Endothelial cell of umbilical vein (primary cell): ENCODE data around the gene EYS. TPM values are rescaled to one million over a fixed set of nuclear protein-coding genes. Genes with fewer than 3 reads are reported as not detected.

Source experiments
- BruUV-seq: library from RNA; stranded (reverse); fragments of 400-500 nt; replicated peaks from 2 replicates; lab custom pipeline; 2021; lab: Mats Ljungman, UMichigan
- CTCF ChIA-PET: fragments of 300-600, 350-600 bp; sonication (Branson Sonifier 250); formaldehyde crosslinking; loops from one replicate; lab custom pipeline; 2021; ENCODE audit warnings: antibody characterized with exemption, inconsistent platforms; lab: Charles Lee
- POLR2A ChIA-PET: fragments of 300-600, 350-600 bp; sonication (Branson Sonifier 250); formaldehyde crosslinking; loops from one replicate; lab custom pipeline; 2021; ENCODE audit warnings: antibody characterized with exemption, inconsistent platforms; lab: Charles Lee
- DNase-seq: peaks from one replicate; pipeline ENCODE4 v3.0.0-alpha.2; 2011; ENCODE audit warnings: low read depth, low spot score
- FAIRE-seq: peaks from 2 replicates; lab custom pipeline; 2011; peaks lifted over from hg19 to GRCh38; lab: Jason Lieb, UNC
- H2AFZ ChIP-seq: 2 replicates; pipeline ENCODE4 v1.6.0; 2012; ENCODE audit warnings: low read depth, low read length, control low read depth, inconsistent platforms
- H3K27ac ChIP-seq: 2 replicates; pipeline ENCODE4 v1.5.1; 2011; ENCODE audit warnings: low read depth, mild to moderate bottlenecking, control low read depth, low read length, moderate library complexity; ENCODE audit not compliant: insufficient read depth
- H3K27me3 ChIP-seq, 2 experiments: 2 replicates each; pipeline versions ENCODE4 v1.6.0 to v1.6.1; 2011; ENCODE audit warnings: low read length in 2 of 2, mixed read lengths in 1 of 2; ENCODE audit not compliant: control insufficient read depth in 2 of 2, insufficient read depth in 2 of 2
- H3K36me3 ChIP-seq, 2 experiments: 2 replicates in 1 of 2; 3 replicates in 1 of 2; pipeline ENCODE4 v1.5.1; 2011; ENCODE audit warnings: low read length in 2 of 2, mild to moderate bottlenecking in 1 of 2, moderate library complexity in 1 of 2; ENCODE audit not compliant: control insufficient read depth in 2 of 2, insufficient read depth in 2 of 2; ENCODE audit errors: extremely low read depth in 1 of 2
- H3K4me1 ChIP-seq: 3 replicates; pipeline ENCODE4 v1.5.1; 2011; ENCODE audit warnings: mild to moderate bottlenecking, low read length; ENCODE audit not compliant: control insufficient read depth, insufficient read depth; ENCODE audit errors: extremely low read depth
- H3K4me2 ChIP-seq: 2 replicates; pipeline ENCODE4 v1.6.1; 2011; ENCODE audit warnings: low read length, control low read depth, mixed read lengths; ENCODE audit not compliant: insufficient read depth
- H3K4me3 ChIP-seq, 3 experiments: fragments of 200-600 bp in 1 of 3; sonication (generic), shearing (Covaris generic) in 1 of 3; replicated peaks in 1 of 3; 2 replicates each; pipeline ENCODE4 v1.5.1; 2011 to 2016; ENCODE audit warnings: control low read depth in 3 of 3, low read length in 3 of 3, mild to moderate bottlenecking in 2 of 3, inconsistent platforms in 1 of 3, low read depth in 1 of 3, moderate library complexity in 1 of 3; ENCODE audit not compliant: insufficient read depth in 1 of 3
- H3K79me2 ChIP-seq: 2 replicates; pipeline ENCODE4 v1.6.0; 2012; ENCODE audit warnings: low read length, inconsistent platforms; ENCODE audit not compliant: control insufficient read depth, insufficient read depth
- H3K9ac ChIP-seq: replicated peaks from 2 replicates; pipeline ENCODE3; 2011; ENCODE audit warnings: low read length, control low read depth; ENCODE audit not compliant: insufficient read depth; ENCODE audit errors: extremely low read depth
- H3K9me1 ChIP-seq: replicated peaks from 3 replicates; pipeline ENCODE4 v1.6.0; 2011; ENCODE audit warnings: mild to moderate bottlenecking, low read length; ENCODE audit not compliant: control insufficient read depth, insufficient read depth; ENCODE audit errors: extremely low read depth
- H3K9me3 ChIP-seq: replicated peaks from 2 replicates; pipeline ENCODE4 v1.5.1; 2012; ENCODE audit warnings: low read length, inconsistent platforms; ENCODE audit not compliant: control insufficient read depth, insufficient read depth
- H4K20me1 ChIP-seq: replicated peaks from 2 replicates; pipeline ENCODE3; 2011; ENCODE audit warnings: mild to moderate bottlenecking, low read length; ENCODE audit not compliant: control insufficient read depth, insufficient read depth; ENCODE audit errors: extremely low read depth
- EZH2 ChIP-seq: IDR thresholded peaks from 2 replicates; pipeline ENCODE4 v1.6.1; 2012; ENCODE audit warnings: borderline replicate concordance, low read depth, mild to moderate bottlenecking, moderate library complexity, low read length, inconsistent platforms; ENCODE audit not compliant: severe bottlenecking
- FOS ChIP-seq: IDR thresholded peaks from 2 replicates; pipeline ENCODE4 v1.6.1; 2011; ENCODE audit warnings: mild to moderate bottlenecking, low read length, moderate library complexity, borderline replicate concordance; ENCODE audit not compliant: insufficient read depth
- GATA2 ChIP-seq: IDR thresholded peaks from 2 replicates; pipeline ENCODE4 v1.7.0; 2011; ENCODE audit warnings: low read depth, mild to moderate bottlenecking, moderate library complexity, mixed read lengths, low read length; ENCODE audit not compliant: insufficient read length, insufficient read depth
- JUN ChIP-seq: IDR thresholded peaks from 2 replicates; pipeline ENCODE4 v1.6.1; 2011; ENCODE audit warnings: borderline replicate concordance, low read depth; ENCODE audit not compliant: insufficient read length, insufficient read depth
- MYC ChIP-seq: IDR thresholded peaks from one replicate; pipeline ENCODE4 v1.6.1; 2011; ENCODE audit warnings: mild to moderate bottlenecking, low read depth, low read length
- POLR2A ChIP-seq: IDR thresholded peaks from 2 replicates; pipeline ENCODE4 v1.6.1; 2012; ENCODE audit warnings: low read depth, mild to moderate bottlenecking, control low read depth, low read length
- POLR2AphosphoS5 ChIP-seq: IDR thresholded peaks from 2 replicates; pipeline ENCODE4 v1.6.1; 2012; ENCODE audit warnings: low read depth, mild to moderate bottlenecking, control low read depth, low read length, moderate library complexity; ENCODE audit not compliant: insufficient read depth
- dilution Hi-C: fragments of 300-500 bp; cut with MboI; formaldehyde crosslinking; loops from one replicate; pipeline ENCODE4 v1.15.0; 2019; ENCODE audit warnings: low sequenced_read_pairs; ENCODE audit not compliant: extremely low pct_ligation_motif_present
- intact Hi-C: fragments of 100-400 bp; cut with micrococcal nuclease; formaldehyde crosslinking; loops from one replicate; pipeline ENCODE4 v1.10.0; 2022
- polyA plus RNA-seq, 4 experiments: library from polyadenylated mRNA; depleted of rRNA in 3 of 4; stranded (reverse) in 3 of 4; unstranded in 1 of 4; fragments of >200 nt; gene quantifications; 2 replicates each; pipeline versions ENCODE4 v1.2.1 to v1.2.3, GENCODE V29; 2011 to 2012; ENCODE audit warnings: missing spikeins in 1 of 4
- total RNA-seq: library from RNA; stranded (reverse); gene quantifications from 2 replicates; pipeline ENCODE4 v1.2.3, GENCODE V29; 2021
- TF ChIP-seq, protein P1 (sequence below): IDR thresholded peaks from 2 replicates; pipeline ENCODE4 v1.6.1; 2011; ENCODE audit not compliant: insufficient read depth, insufficient read length
- TF ChIP-seq, protein P2 (sequence below), 2 donors: IDR thresholded peaks; 1 replicate in 1 of 2; 2 replicates in 1 of 2; pipeline ENCODE4 v1.5.1; 2011; ENCODE audit warnings: low read length in 2 of 2, mild to moderate bottlenecking in 2 of 2, moderate library complexity in 2 of 2, control low read depth in 1 of 2, inconsistent platforms in 1 of 2, low read depth in 1 of 2; ENCODE audit not compliant: insufficient read depth in 1 of 2; ENCODE audit errors: extremely low read depth in 1 of 2

EYS gene
- total and polyA plus RNA-seq, 2 donors (not counting 3 experiments of a cell fraction or from before 2014, with no cell fraction given), result 0.01 to 0.27 TPM

DNA sequence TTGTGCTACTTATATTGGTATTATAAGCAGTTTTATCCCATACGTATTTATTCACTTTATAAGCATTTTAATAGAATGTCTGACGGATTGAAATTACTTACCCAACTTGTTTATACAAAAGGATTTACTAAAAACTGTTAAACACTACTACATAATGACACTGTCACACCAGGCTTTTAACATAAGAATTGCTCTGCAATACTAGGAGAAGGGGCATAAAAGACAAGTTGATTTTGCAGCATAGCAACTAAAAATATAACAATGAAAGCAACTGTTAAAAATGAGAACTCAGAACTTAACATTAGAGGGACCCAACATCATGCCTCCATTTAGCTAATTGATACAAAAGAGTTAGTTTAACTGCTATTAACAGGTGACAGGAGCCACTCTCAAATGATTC, 1076.1 kb downstream of the EYS start:
- BruUV-seq, result no TSS peak
- POLR2A ChIA-PET, result no interaction called here

DNA sequence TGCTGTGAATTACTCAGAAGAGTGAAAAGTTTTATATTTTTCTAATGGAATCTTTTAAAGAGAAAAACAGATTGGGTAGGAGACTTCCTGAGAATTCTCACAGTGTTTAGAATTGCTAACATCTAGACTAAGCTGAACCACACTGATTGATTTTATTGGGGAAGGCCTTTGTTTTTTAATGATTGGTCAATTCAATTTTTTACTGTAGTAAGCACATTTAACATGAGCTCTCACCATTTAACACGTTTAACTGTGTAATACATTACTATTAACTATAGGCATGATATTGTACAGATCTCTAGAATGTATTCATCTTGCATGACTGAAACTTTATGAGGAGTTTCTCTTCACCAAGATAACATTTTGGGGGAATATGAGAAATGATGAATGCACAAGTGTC, 1084.1 kb downstream of the EYS start:
- no TSS peak for BruUV-seq
- Histone ChIP-seq H4K20me1 (no peaks in the 10 kb centered on the region), H3K27me3 (no peaks in the 10 kb centered on the region), H3K4me1 (no peaks in the 10 kb centered on the region), H3K79me2 (no peaks in the 10 kb centered on the region), H3K9me1 (no peaks in the 10 kb centered on the region), H3K4me2 (no peak overlapping the region), H2AFZ (no peak overlapping the region), H3K36me3 (no peaks in the 10 kb centered on the region), H3K4me3 (no peak overlapping the region), H3K27ac (no peak overlapping the region), H3K9ac (no peak overlapping the region), H3K9me3 (no peaks in the 10 kb centered on the region)
- FAIRE-seq (no peak), DNase-seq (no peak)
- ChIA-PET CTCF (no interaction called here), POLR2A (no interaction called here)
- TF ChIP-seq EZH2, result no peak
- TF ChIP-seq, protein P1, sequence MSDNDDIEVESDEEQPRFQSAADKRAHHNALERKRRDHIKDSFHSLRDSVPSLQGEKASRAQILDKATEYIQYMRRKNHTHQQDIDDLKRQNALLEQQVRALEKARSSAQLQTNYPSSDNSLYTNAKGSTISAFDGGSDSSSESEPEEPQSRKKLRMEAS, result no peak
- no peak for TF ChIP-seq JUN
- TF ChIP-seq FOS, result no peak
- TF ChIP-seq, protein P2, sequence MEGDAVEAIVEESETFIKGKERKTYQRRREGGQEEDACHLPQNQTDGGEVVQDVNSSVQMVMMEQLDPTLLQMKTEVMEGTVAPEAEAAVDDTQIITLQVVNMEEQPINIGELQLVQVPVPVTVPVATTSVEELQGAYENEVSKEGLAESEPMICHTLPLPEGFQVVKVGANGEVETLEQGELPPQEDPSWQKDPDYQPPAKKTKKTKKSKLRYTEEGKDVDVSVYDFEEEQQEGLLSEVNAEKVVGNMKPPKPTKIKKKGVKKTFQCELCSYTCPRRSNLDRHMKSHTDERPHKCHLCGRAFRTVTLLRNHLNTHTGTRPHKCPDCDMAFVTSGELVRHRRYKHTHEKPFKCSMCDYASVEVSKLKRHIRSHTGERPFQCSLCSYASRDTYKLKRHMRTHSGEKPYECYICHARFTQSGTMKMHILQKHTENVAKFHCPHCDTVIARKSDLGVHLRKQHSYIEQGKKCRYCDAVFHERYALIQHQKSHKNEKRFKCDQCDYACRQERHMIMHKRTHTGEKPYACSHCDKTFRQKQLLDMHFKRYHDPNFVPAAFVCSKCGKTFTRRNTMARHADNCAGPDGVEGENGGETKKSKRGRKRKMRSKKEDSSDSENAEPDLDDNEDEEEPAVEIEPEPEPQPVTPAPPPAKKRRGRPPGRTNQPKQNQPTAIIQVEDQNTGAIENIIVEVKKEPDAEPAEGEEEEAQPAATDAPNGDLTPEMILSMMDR (IDR thresholded peaks at IDR 0.05; ENCODE audit: extremely low read depth in 1 of 2, insufficient read depth in 1 of 2, low read depth in 1 of 2, low read length in 2 of 2), result no peak
- TF ChIP-seq POLR2A, result no peak
- no peak for TF ChIP-seq MYC
- no peak for TF ChIP-seq GATA2
- no peak for TF ChIP-seq POLR2AphosphoS5
- dilution Hi-C loops (no loop called here), intact Hi-C loops (no loop called here)

More for the DNA sequence above, 1076.1 kb downstream of the EYS start:
- TF ChIP-seq GATA2 (no peak), EZH2 (no peak), FOS (no peak)
- Histone ChIP-seq H3K4me3 (no peak overlapping the region), H4K20me1 (no peaks in the 10 kb centered on the region), H3K27me3 (no peaks in the 10 kb centered on the region), H3K9me1 (no peaks in the 10 kb centered on the region), H3K4me2 (no peak overlapping the region), H3K79me2 (no peaks in the 10 kb centered on the region), H3K4me1 (no peaks in the 10 kb centered on the region), H3K9ac (no peak overlapping the region), H3K36me3 (no peaks in the 10 kb centered on the region), H3K9me3 (no peaks in the 10 kb centered on the region), H2AFZ (no peak overlapping the region), H3K27ac (no peak overlapping the region)
- CTCF ChIA-PET, result no interaction called here
- intact Hi-C loops, result no loop called here
- no peak for DNase-seq
- no peak for FAIRE-seq
- dilution Hi-C loops, result no loop called here
